Measurements from ENCODE around the gene TOR2A. TPM values are rescaled to one million over a fixed set of nuclear protein-coding genes. Genes with fewer than 3 reads are reported as not detected.

The TOR2A gene
- total and polyA plus RNA-seq, 2 donors (not counting 3 experiments of a cell fraction or from before 2014, with no cell fraction given) = 19.3 to 23.9 TPM

DNA sequence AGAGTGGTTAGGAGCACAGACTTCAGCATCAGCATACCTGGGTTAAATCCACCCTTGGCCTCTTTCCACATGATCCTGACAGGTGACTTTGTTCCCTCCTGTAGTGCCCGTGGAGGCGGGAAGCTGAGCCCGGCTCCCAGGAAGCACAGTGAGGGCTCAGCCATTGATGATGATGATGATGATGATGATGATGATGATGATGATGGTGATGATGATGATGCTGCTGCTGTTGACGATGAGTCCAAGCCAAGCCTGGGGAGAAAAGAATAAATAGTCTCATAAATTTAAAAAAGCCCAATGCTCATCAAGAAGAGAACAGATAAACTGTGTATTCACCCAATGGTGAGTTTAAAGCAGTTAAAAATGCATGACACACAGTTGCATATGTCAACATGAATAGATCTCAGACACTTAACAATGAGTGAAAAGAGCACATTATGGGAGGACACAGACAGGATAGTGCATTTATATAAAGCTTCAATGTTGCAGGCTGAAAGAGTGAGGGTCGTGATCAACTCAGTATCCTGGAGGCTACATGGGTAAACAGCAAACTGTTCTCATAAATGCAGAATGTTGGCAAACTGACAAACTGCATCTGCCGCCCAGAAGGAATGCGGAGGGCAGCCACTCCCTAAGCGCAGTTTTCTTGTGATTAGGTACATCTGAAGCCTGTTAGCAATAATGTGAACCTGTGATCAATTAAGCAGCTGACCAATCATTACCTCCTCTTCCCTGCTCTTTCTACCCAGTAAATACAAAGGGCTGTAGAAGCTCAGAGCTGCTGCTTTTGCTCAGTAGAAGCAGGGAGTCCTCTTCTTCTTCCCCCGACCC lies 40.0 kb downstream of the TOR2A start:
- FAIRE-seq = no peak
- ChIA-PET CTCF (no interaction called here), POLR2A (no interaction called here)
- Histone ChIP-seq H2AFZ (ENCODE audit: low read depth, low read length) (no peak overlapping the region), H3K9ac (replicated peaks; ENCODE audit: extremely low read depth, insufficient read depth, low read length) (no peak overlapping the region), H3K27ac (ENCODE audit: insufficient read depth, low read depth, low read length) (no peak overlapping the region), H3K79me2 (ENCODE audit: control insufficient read depth, insufficient read depth, low read length) (no peaks in the 10 kb centered on the region), H3K4me3 (replicated peaks in 1 of 3; ENCODE audit: insufficient read depth in 1 of 3, low read depth in 1 of 3, low read length in 3 of 3) (no peak overlapping the region), H3K36me3 (ENCODE audit: control insufficient read depth in 2 of 2, extremely low read depth in 1 of 2, insufficient read depth in 2 of 2, low read length in 2 of 2) (peaks cover 0 to 7% of the 10 kb centered on the region in 2 experiments), H3K9me1 (replicated peaks; ENCODE audit: control insufficient read depth, extremely low read depth, insufficient read depth, low read length) (no peaks in the 10 kb centered on the region), H3K27me3 (ENCODE audit: control insufficient read depth in 2 of 2, insufficient read depth in 2 of 2, low read length in 2 of 2) (no peaks in the 10 kb centered on the region), H3K4me2 (ENCODE audit: insufficient read depth, low read length) (no peak overlapping the region), H3K9me3 (replicated peaks; ENCODE audit: control insufficient read depth, insufficient read depth, low read length) (no peaks in the 10 kb centered on the region), H4K20me1 (replicated peaks; ENCODE audit: control insufficient read depth, extremely low read depth, insufficient read depth, low read length) (no peaks in the 10 kb centered on the region), H3K4me1 (ENCODE audit: control insufficient read depth, extremely low read depth, insufficient read depth, low read length) (no peaks in the 10 kb centered on the region)
- dilution Hi-C loops (cut with MboI; ENCODE audit: extremely low pct_ligation_motif_present, low sequenced_read_pairs) (no loop called here), intact Hi-C loops (cut with micrococcal nuclease) (loop anchor here (5.0 kb wide), 1 partner anchor 83 kb away; the partner anchor contains the start of gene STXBP1)
- BruUV-seq (replicated peaks) = no TSS peak
- TF ChIP-seq GATA2 (IDR thresholded peaks at IDR 0.05; ENCODE audit: insufficient read depth, insufficient read length, low read depth, low read length) = no peak
- DNase-seq (ENCODE audit: low read depth, low spot score) = no peak

GRCh38 chr9:127693697-127694096 lies 41.4 kb downstream of the TOR2A start:
- intact Hi-C loops (cut with micrococcal nuclease) (no loop called here), dilution Hi-C loops (cut with MboI; ENCODE audit: extremely low pct_ligation_motif_present, low sequenced_read_pairs) (no loop called here)
- Histone ChIP-seq H3K79me2 (ENCODE audit: control insufficient read depth, insufficient read depth, low read length) (no peaks in the 10 kb centered on the region), H3K9me1 (replicated peaks; ENCODE audit: control insufficient read depth, extremely low read depth, insufficient read depth, low read length) (no peaks in the 10 kb centered on the region), H3K9ac (replicated peaks; ENCODE audit: extremely low read depth, insufficient read depth, low read length) (no peak overlapping the region), H2AFZ (ENCODE audit: low read depth, low read length) (no peak overlapping the region), H3K36me3 (ENCODE audit: control insufficient read depth in 2 of 2, extremely low read depth in 1 of 2, insufficient read depth in 2 of 2, low read length in 2 of 2) (peaks cover 0 to 11% of the 10 kb centered on the region in 2 experiments), H3K9me3 (replicated peaks; ENCODE audit: control insufficient read depth, insufficient read depth, low read length) (no peaks in the 10 kb centered on the region), H4K20me1 (replicated peaks; ENCODE audit: control insufficient read depth, extremely low read depth, insufficient read depth, low read length) (no peaks in the 10 kb centered on the region), H3K27ac (ENCODE audit: insufficient read depth, low read depth, low read length) (no peak overlapping the region), H3K27me3 (ENCODE audit: control insufficient read depth in 2 of 2, insufficient read depth in 2 of 2, low read length in 2 of 2) (no peaks in the 10 kb centered on the region), H3K4me3 (replicated peaks in 1 of 3; ENCODE audit: insufficient read depth in 1 of 3, low read depth in 1 of 3, low read length in 3 of 3) (no peak overlapping the region), H3K4me2 (ENCODE audit: insufficient read depth, low read length) (no peak overlapping the region), H3K4me1 (ENCODE audit: control insufficient read depth, extremely low read depth, insufficient read depth, low read length) (no peaks in the 10 kb centered on the region)
- FAIRE-seq (no peak), DNase-seq (ENCODE audit: low read depth, low spot score) (no peak)
- ChIA-PET CTCF (interaction anchor here (0.5 to 1.5 kb wide), 2 partner anchors 41 to 161 kb away, joined by 3 to 4 read pairs; partner anchors contain the start of gene ENG), POLR2A (no interaction called here)
- BruUV-seq (replicated peaks) = no TSS peak
- TF ChIP-seq POLR2A (IDR thresholded peaks at IDR 0.05; ENCODE audit: low read depth, low read length) = no peak
- no peak for TF ChIP-seq MAX (IDR thresholded peaks at IDR 0.05; ENCODE audit: insufficient read depth, insufficient read length)
- TF ChIP-seq FOS (IDR thresholded peaks at IDR 0.05; ENCODE audit: borderline replicate concordance, insufficient read depth, low read length) = no peak
- no peak for TF ChIP-seq EZH2 (IDR thresholded peaks at IDR 0.05; ENCODE audit: borderline replicate concordance, low read depth, low read length, severe bottlenecking)
- TF ChIP-seq MYC (IDR thresholded peaks at IDR 0.05; ENCODE audit: low read depth, low read length) = no peak
- TF ChIP-seq GATA2 (IDR thresholded peaks at IDR 0.05; ENCODE audit: insufficient read depth, insufficient read length, low read depth, low read length) = no peak
- TF ChIP-seq JUN (IDR thresholded peaks at IDR 0.05; ENCODE audit: borderline replicate concordance, insufficient read depth, insufficient read length, low read depth) = no peak
- no peak for TF ChIP-seq POLR2AphosphoS5 (IDR thresholded peaks at IDR 0.05; ENCODE audit: insufficient read depth, low read depth, low read length)
- TF ChIP-seq CTCF (IDR thresholded peaks at IDR 0.05; ENCODE audit: extremely low read depth in 1 of 2, insufficient read depth in 1 of 2, low read depth in 1 of 2, low read length in 2 of 2) = no peak

Data from endothelial cell of umbilical vein (primary cell).